GM19452 (cell line): ENCODE data around the gene RLN2.

ENCODE experiments used
- ATAC-seq: cut with Tn5 transposase; IDR thresholded peaks from one replicate; pipeline ENCODE4 v1.9.1; 2021; ENCODE audit not compliant: unreplicated experiment

Gene RLN2

DNA sequence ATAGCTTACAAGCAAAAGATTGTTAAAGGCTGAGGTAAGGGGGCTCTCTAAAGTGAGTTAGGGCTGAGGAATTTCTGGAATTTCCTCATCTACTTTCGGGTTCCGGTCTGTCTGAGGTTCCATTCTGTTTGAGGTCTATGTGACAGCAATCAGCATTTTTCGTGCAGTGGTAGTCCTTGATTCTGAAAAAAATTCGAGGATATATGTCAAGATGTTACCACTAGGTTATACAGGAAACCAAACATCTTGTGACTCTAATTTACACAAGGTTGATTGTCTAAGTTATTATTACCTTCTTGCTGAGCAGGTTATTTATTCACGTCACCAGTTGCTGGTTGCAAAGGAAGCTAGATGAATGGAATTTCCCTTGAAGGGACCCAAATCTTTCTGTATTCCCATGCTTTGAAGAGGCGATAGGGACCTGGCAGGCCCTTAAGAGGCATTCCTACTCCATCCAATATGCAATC is 35.2 kb downstream of the RLN2 start:
- no peak for ATAC-seq

DNA sequence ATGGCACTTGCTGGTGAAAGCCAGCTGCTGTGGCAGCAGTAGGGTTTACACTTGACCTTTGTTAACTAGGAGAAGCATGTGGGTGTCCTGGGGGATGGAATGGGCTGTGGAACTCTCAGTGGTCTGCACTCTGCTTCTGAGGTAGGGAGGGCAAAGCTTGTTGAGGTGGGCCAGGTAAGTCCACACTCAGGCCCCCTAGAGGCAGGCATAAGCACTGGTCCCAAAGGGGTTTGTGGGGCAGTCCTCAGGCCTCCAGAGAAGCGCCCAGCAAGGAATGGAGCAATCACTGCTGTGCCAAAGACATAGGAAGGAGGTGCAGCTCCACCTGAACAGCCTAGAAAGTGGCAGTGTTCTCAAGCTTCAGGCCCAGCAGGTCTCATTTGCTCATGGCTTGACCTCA is 38.6 kb downstream of the RLN2 start:
- no peak for ATAC-seq

GRCh38 chr9:5264219-5264595 is 40.3 kb downstream of the RLN2 start:
- no peak for ATAC-seq

- ATAC-seq, result no peak
These were observed 40.9 kb downstream of the RLN2 start for GRCh38 chr9:5263351-5264218.
